Lung microvascular endothelial cell (primary cell): ENCODE results near the gene MICALL2. TPM values are rescaled to one million over a fixed set of nuclear protein-coding genes. Genes with fewer than 3 reads are reported as not detected.

Source experiments
- DNase-seq, 2 donors: peaks; one replicate each; pipeline versions ENCODE4 v3.0.0 to v3.0.0-alpha.2; 2010; ENCODE audit warnings: low read depth in 2 of 2
- total RNA-seq: library from RNA; depleted of rRNA; stranded (reverse); fragments of >200 nt; gene quantifications from 2 replicates; pipeline ENCODE4 v1.2.1, GENCODE V29; 2014

MICALL2 gene
- total RNA-seq, 1 donor from 2014 or later, result 8.9 TPM

DNA sequence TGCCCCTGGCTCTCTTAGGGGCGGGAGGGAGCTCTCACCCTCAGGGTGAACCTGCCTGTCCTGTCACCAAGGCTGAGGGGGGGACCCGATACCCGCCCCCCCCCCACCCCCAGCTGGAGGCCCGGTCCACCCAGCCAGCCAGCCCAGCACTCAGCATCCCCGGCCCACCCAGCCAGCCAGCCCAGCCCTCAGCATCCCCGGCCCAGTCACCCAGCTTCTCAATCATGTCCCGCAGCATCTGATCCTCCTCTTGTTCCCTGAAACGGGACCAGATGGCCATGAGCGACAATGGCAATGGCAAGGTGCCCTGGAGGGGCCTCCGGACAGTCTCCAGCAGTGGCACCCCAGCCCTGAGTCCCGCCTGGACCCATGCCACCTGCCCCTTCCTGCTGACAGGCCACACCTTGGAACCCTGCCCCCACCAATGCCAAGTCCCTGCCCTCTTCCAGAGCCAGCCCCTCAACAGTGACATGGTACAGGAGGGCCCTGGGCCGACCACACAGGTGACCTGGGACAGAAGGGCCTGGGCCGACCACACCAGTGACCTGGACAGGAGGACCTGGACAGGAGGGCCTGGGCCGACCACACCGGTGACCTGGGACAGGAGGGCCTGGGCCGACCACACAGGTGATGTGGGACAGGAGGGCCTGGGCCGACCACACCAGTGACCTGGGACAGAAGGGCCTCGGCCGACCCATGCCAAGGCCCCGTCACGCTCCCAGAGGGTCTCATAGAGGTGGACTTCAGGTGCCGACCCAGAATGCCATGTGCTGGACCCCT is 24.2 kb downstream of the MICALL2 start:
- no peak for DNase-seq

GRCh38 chr7:1434165-1434718 is 25.0 kb downstream of the MICALL2 start:
- DNase-seq, result no peak

DNA sequence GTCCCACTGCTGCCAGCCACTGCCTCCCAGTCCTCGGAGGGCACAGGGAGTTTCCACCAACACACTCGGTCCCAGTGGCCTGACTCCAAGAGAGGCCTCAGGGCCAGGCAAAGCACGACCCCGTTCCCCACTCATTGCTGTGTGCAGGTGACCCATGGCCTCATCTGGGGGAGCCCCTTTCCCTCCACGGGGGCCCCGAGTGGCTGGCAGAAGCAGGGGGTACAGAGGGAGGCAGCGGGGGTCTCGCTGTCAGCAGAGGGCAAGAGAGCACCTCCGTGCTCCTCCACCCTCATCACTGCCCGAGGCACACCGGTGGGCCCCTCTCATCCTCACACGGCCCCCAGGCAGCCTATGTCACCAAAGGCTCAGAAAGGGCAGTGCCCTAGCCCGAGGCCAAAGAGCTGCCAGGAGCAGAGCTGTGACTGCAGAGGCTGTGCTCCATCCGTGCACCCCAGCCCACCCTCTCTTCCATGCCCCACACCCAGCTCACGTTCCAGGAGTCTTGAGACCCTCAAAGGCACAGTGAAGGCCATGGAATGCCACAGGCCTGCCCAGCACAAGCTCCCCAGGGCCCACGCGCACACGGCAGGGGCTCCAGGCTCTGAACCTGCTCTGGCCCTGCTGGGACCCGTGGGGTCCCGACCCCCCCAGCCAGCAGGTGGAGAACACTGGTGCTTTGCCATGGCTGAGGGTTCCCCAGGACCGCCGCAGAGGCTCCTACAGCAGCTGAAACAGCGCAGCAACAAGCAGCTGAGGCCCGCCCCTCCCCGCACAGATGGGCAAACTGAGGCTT is 25.9 kb downstream of the MICALL2 start:
- no peak for DNase-seq

DNA sequence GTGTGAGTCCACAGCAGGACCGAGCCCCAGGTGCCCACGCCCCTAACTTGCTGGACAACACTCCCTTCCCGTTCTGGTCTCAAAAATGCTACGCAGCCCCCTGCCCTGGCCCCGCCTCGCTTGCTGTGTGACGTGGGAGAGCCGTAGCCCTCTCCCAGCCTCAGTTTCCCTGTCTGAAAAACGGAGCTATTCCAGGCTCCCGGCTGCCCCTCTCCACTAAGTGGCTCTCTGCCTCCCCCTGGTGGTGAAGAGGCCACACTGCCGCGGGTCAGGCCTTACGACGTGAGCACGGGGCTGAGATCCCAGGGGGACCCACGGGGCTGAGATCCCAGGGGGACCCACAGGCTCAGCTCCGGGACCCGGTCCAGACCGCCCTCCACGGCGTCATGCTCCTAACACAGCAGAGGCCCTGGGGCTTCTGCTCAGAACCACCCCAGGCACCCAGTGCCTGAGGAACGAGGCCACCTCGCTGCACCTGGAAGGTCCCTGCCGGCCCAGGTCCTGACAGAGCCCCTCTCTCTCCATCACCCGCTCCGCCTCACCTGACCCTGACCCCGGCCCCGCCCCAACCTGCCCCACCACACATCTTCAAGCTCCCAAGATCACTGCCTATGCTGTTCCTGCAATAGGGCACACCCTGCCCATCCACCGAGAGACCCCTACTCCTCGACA is 26.7 kb downstream of the MICALL2 start:
- peak; percentile 49 to 63 for DNase-seq

DNA sequence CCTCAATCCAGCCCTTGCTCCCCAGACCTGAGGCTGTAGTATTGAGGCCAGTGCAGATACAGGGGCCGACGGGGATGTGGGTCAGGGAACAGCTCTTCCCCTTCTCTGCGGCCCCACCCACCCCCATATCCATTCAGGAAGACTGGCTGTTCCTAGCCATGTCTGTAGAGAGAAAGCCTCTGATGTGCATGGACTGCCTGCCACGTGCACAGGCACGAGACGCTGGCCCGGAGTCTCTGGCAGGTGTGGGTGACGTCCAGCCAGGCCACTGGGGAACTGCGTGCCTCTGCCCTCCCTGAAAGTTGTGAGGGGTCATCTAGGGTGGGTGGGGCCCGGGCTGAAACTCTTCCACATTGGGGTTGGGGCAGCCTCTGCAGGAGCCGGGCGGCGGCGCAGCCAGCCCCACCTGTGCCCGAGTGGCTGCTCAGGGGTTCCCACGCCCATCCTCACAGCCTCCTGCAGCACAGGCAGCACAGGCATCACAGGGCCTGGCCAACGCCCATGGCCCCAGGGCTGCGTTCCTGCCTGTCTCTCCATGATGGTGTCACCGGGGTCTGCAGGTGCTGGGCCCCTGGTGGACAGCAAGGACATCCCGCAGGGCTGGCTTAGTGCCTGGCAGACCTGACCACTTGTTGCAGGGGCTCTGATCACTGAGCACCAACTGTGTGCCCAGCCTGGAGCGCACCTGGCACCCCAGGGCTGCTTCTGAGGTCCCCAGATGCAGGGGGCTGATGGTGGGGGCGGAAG is 27.5 kb downstream of the MICALL2 start:
- no peak for DNase-seq

DNA sequence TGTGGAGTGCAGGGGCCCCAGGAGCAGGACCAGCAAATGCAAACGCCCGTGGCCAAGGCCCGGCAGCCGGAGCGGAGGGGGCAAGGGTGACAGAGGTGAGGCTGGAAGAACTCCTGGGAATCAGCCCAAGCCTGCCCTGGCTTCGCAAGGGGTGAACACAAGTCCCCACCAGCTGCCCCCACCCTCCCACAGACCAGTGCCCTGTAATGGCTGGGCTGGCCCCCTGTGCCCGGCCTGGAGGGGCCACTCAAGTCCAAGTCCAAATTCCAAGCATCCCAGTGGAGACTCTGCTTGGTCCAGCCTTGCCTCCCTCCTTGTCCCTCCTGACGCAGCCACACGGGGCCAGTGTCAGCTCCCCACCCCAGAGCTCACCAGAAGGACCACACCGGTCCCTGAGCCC is 28.0 kb downstream of the MICALL2 start:
- no peak for DNase-seq

GRCh38 chr7:1430056-1430845 is 29.0 kb downstream of the MICALL2 start:
- DNase-seq, result no peak

DNA sequence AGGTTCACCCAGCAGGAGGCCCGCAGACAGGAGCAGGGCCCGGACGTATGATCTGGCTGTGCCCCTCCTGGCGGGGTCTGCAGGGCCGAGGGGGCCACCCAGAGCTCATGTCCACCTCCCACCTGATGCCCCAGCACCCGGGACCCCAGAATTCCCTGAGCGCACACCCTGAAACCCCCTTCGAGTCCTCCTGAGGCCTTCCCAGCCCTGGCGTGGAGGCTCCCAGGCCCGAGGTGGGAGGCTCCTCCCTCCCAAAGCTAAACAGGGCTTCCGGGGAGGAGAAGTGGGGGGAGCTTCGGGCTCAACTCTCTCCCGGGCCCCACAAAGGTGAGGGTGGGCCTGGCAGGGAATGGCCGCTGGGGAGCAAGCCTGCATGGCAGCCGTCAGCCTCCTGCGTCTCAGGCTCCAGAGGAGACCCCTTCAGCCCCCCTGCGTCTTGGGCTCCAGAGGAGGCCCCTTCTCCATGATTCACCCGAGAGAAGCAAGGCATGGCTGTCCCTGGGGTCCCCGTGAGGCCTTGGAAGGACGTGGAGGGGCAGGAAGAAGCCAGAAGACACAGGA is 30.2 kb downstream of the MICALL2 start:
- DNase-seq, result no peak

DNA sequence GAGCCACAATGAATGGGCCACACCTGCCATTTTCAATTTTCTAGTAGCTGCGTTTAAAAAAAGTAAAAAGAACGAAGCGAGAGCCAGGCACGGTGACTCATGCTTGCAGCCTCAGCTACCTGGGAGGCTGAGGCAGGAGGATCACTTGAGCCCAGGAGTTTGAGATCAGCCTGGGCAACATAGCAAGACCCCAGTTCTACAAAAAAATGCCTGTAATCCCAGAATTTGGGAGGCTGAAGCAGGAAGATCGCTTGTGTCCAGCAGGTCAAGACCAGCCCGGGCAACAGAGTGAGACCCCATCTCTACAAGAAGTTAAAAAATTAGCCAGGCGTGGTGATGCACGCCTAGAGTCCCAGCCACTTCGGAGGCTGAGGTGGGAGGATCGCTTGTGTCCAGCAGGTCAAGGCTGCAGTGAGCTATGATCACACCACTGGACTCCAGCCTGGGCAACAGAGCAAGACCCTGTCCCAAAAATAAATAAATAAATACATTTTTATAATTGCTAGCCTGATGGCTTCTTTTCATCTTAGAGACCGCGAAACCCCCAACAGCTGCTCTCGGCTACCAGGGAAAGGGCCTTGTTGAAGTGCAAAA is 32.1 kb downstream of the MICALL2 start:
- DNase-seq, result no peak

DNA sequence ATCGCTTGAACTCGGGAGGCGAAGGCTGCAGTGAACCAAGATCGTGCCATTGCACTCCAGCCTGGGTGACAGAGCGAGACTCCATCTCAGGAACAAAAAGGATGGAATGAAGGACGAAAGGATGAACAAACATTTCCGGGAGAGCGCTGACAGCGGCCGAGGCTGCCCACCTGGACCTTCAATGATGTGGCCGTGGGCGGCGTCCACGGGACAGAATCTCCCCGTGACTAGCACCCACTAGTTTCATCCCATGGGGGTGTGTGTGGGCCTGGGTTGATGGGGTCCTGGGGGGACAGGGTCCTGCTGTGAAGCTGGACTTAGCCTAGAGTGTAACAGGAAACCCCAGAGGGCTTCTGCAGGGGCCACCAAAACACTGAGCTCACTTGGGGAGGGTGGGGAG is 32.8 kb downstream of the MICALL2 start:
- DNase-seq, result no peak

GRCh38 chr7:1425292-1426136 is 33.8 kb downstream of the MICALL2 start:
- DNase-seq, result peak in 1 of 2 donors; percentile 28

DNA sequence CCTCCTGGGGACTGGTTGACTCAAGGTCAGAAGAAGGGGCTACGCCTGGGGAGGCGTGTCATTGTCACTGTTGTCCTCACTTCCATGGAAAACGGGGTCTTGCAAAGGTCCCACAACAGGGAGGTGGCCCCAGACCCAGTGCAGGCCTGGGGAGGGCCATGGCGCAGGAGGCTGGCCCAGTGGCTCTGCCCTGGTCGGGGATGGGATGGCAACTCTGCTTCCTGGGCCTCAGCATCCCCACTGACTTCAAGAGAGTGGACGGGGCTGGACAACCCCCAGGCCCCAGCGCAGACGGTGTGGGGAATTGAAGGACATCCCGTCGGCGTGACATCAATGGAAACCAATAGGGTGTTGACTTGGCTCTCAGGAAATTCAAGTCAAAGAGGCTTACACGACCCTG is 35.2 kb downstream of the MICALL2 start:
- DNase-seq, result no peak

DNA sequence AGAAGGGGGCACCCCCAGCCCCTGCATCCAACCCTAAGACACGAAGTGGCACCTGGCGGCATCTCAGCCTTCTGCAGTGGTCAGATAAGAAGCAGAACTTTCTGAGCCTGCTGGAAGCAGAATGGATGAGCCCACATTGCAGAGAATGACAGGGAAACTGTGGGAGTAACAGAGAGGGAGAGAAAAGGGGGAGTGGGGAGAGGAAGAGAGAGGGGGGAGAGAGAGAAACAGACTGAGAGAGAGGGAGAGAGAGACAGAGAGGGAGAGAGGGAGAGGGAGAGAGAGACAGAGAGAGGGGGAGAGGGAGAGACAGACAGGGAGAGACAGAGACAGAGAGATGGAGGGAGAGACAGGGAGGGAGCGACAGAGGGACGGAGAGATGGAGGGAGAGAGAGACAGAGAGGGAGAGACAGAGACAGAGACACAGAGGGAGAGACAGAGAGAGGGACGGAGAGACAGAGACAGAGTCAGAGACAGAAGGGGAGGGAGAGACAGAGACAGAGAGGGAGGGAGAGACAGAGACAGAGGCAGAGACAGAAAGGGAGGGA is 35.9 kb downstream of the MICALL2 start:
- DNase-seq, result no peak

GRCh38 chr7:1422512-1423263 is 36.6 kb downstream of the MICALL2 start:
- no peak for DNase-seq

DNA sequence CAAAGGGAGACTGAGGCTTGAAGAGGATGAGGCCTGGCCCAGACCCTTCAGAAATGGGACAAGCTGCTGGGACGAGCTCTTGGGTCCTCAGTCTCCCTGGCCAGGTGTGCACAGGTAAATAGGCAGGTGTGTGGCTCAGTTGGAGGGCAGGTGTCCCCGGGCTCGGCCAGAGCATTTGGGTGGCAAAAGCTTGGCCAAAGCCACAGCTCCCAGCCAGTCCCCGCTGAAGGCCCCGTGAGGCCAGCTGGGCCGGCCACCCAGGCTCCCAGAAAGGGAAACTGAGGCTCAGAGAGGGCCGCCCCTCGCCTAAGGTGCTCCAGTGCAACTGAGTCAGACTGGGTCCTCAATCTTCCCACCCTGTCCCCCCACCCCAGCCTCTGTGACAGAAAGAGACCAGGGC is 37.3 kb downstream of the MICALL2 start:
- no peak for DNase-seq

- DNase-seq, result no peak
Observed at GRCh38 chr7:1421020-1421790, 38.1 kb downstream of the MICALL2 start.

DNA sequence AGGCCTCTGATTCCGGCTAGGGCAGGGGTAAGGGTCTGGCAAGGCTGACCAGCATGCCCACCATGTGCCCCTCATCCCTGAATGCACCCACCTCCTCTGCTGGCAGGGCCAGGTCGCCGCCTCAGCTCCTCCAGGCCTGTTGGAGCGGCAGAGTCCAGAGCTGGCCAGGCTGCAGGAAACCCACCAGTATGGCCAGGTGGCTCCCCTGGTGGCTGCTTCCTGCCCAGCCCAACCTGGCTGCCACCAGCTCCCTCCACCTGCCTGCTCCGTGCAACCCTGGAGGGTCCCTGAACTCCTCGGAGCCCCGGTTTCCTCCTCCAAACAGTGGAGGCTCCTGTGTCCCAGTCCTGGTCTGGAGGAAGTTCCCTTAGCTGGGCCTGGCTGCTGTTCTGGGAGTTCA is 39.6 kb downstream of the MICALL2 start:
- DNase-seq, result no peak
